HepG2 (cell line): Measurements from ENCODE around the gene SUSD6. TPM values are rescaled to one million over a fixed set of nuclear protein-coding genes. Genes with fewer than 3 reads are reported as not detected.

ENCODE experiments used
- ATAC-seq: fragments of 200-7000 bp; cut with Tn5 transposase; 3 replicates; pipeline ENCODE4 v1.9.1; 2020; ENCODE audit warnings: mild to moderate bottlenecking, moderate library complexity
- BruUV-seq: library from RNA; stranded (reverse); fragments of 400-500 nt; replicated peaks from 2 replicates; lab custom pipeline; 2021; lab: Mats Ljungman, UMichigan
- CTCF ChIA-PET: fragments of 300-600 bp; formaldehyde crosslinking; extraction: SDS; loops from one replicate; lab custom pipeline; 2021; ENCODE audit warnings: low total read pairs, inconsistent platforms, low intra/inter-chr PET ratio; lab: Yijun Ruan, JAX
- POLR2A ChIA-PET: fragments of 350-600 bp; sonication (Branson Sonifier 250); formaldehyde crosslinking; loops from one replicate; lab custom pipeline; 2020; ENCODE audit warnings: antibody characterized with exemption, inconsistent platforms; lab: Yijun Ruan, JAX
- DNase-seq: peaks from one replicate; pipeline ENCODE4 v3.0.0-alpha.2; 2015; ENCODE audit warnings: low spot score
- FAIRE-seq: peaks from 3 replicates; lab custom pipeline; 2011; peaks lifted over from hg19 to GRCh38; lab: Jason Lieb, UNC
- H2AFZ ChIP-seq: one replicate; pipeline ENCODE4 v1.6.1; 2011; ENCODE audit warnings: low read length, inconsistent platforms
- H3K27ac ChIP-seq: fragments of 300-600 bp; 3 replicates; pipeline ENCODE4 v1.8.0; 2011; ENCODE audit warnings: mixed run types, mild to moderate bottlenecking, mixed read lengths, low read length, inconsistent platforms; ENCODE audit not compliant: insufficient read depth; ENCODE audit errors: extremely low read length
- H3K27me3 ChIP-seq, 2 experiments: fragments of 200-600 bp in 1 of 2; 2 replicates in 1 of 2; 3 replicates in 1 of 2; pipeline versions ENCODE4 v1.6.0 to v1.8.0; 2011; ENCODE audit warnings: low read length in 2 of 2, mild to moderate bottlenecking in 2 of 2, moderate library complexity in 2 of 2, inconsistent platforms in 1 of 2; ENCODE audit not compliant: insufficient read depth in 2 of 2, control insufficient read depth in 1 of 2
- H3K36me3 ChIP-seq, 2 experiments: fragments of 200-600 bp in 1 of 2; replicated peaks in 1 of 2; 2 replicates in 1 of 2; 3 replicates in 1 of 2; pipeline versions ENCODE4 v1.5.1 to v1.8.0; 2011; ENCODE audit warnings: low read length in 2 of 2, inconsistent platforms in 1 of 2; ENCODE audit not compliant: insufficient read depth in 2 of 2, control insufficient read depth in 1 of 2
- H3K4me1 ChIP-seq: 2 replicates; pipeline ENCODE4 v1.5.1; 2012; ENCODE audit warnings: low read length, inconsistent platforms; ENCODE audit not compliant: insufficient read depth
- H3K4me2 ChIP-seq: 2 replicates; pipeline ENCODE4 v1.6.0; 2011; ENCODE audit warnings: low read depth, low read length, inconsistent platforms
- H3K4me3 ChIP-seq, 3 experiments: fragments of 200-600 bp in 1 of 3; sonication (generic), shearing (Covaris generic) in 1 of 3; replicated peaks in 1 of 3; 2 replicates each; pipeline ENCODE4 v1.5.1; 2011 to 2016; ENCODE audit warnings: low read length in 3 of 3, inconsistent platforms in 2 of 3, low read depth in 2 of 3, mild to moderate bottlenecking in 2 of 3, control low read depth in 1 of 3, mixed read lengths in 1 of 3; ENCODE audit not compliant: insufficient read depth in 1 of 3
- H3K79me2 ChIP-seq: one replicate; pipeline ENCODE4 v1.6.1; 2011; ENCODE audit warnings: low read length, inconsistent platforms; ENCODE audit not compliant: insufficient read depth
- H3K9ac ChIP-seq: 2 replicates; pipeline ENCODE4 v1.6.0; 2011; ENCODE audit warnings: mild to moderate bottlenecking, low read depth, low read length, inconsistent platforms; ENCODE audit not compliant: insufficient read depth
- H3K9me3 ChIP-seq: 2 replicates; pipeline ENCODE4 v1.5.1; 2012; ENCODE audit warnings: mild to moderate bottlenecking, low read length
- H4K20me1 ChIP-seq: 2 replicates; pipeline ENCODE4 v1.6.0; 2011; ENCODE audit warnings: inconsistent platforms, mild to moderate bottlenecking, low read length, moderate library complexity; ENCODE audit not compliant: insufficient read depth
- HDAC6 ChIP-seq: fragments of 200-600 bp; sonication (generic); IDR thresholded peaks from 2 replicates; pipeline ENCODE4 v1.7.0; 2017; ENCODE audit warnings: mild to moderate bottlenecking, antibody characterized with exemption, low read length, low read depth
- HOXA7 ChIP-seq: sonication (generic); formaldehyde crosslinking; IDR thresholded peaks from 2 replicates; pipeline ENCODE4 v1.8.1; 2022; ENCODE audit warnings: mild to moderate bottlenecking, missing genetic modification reagents, moderate library complexity
- KLF16 ChIP-seq, 2 experiments: sonication (generic) in 1 of 2; formaldehyde crosslinking in 1 of 2; IDR thresholded peaks; 2 replicates each; pipeline versions ENCODE4 v1.6.1 to v1.8.0; 2016 to 2023; ENCODE audit warnings: missing genetic modification reagents in 2 of 2, missing compliant biosample characterization in 1 of 2
- RFXANK ChIP-seq: IDR thresholded peaks from 2 replicates; pipeline ENCODE4 v1.6.1; 2016
- ZNF891 ChIP-seq: sonication (generic); formaldehyde crosslinking; IDR thresholded peaks from 2 replicates; pipeline ENCODE4 v1.5.0; 2020; ENCODE audit warnings: mild to moderate bottlenecking, missing genetic modification reagents
- ZSCAN9 ChIP-seq: IDR thresholded peaks from 2 replicates; pipeline ENCODE4 v1.6.1; 2016; ENCODE audit warnings: borderline replicate concordance
- WGBS: methylation state at CpG from one replicate; pipeline ENCODE4 v1.1.6; 2017; ENCODE audit warnings: low lambda C conversion rate; 5-methylcytosine and 5-hydroxymethylcytosine counted together
- in situ Hi-C: cut with HindIII; loops from 2 replicates; pipeline ENCODE4 v1.10.0; 2017; ENCODE audit warnings: low pct_unique_long_range_greater_than_20kb; ENCODE audit not compliant: extremely low pct_ligation_motif_present
- intact Hi-C: fragments of 100-400 bp; cut with micrococcal nuclease; formaldehyde crosslinking; loops from one replicate; pipeline ENCODE4 v1.10.0; 2022; ENCODE audit not compliant: unreplicated experiment
- polyA plus RNA-seq, 8 experiments: library from polyadenylated mRNA; depleted of rRNA in 3 of 8; stranded (reverse) in 7 of 8; unstranded in 1 of 8; fragments of >200 nt; fragmentation: Illumina TruSeq in 4 of 8; extraction: Trizol in 4 of 8; gene quantifications; 2 replicates each; pipeline versions ENCODE4 v1.2.1 to v1.2.3, GENCODE V29; 2011 to 2016; ENCODE audit warnings: low read depth in 4 of 8, missing spikeins in 1 of 8, mixed read lengths in 1 of 8; ENCODE audit not compliant: insufficient read depth in 1 of 8
- total RNA-seq, 5 experiments: library from RNA; depleted of rRNA; stranded (reverse); fragments of >200 nt; fragmentation: Illumina TruSeq; extraction: Trizol; gene quantifications; 2 replicates each; pipeline ENCODE4 v1.2.3, GENCODE V29; 2016; ENCODE audit warnings: low read depth in 1 of 5
- TF ChIP-seq, protein P1 (sequence below): sonication (generic); formaldehyde crosslinking; IDR thresholded peaks from one replicate; pipeline ENCODE4 v1.5.1; 2020; ENCODE audit warnings: mild to moderate bottlenecking, missing genetic modification reagents; ENCODE audit errors: not compliant biosample characterization
- TF ChIP-seq, protein P2 (sequence below): sonication (generic); formaldehyde crosslinking; IDR thresholded peaks from 2 replicates; pipeline ENCODE4 v1.5.0; 2020; ENCODE audit warnings: missing genetic modification reagents

The SUSD6 gene
- total and polyA plus RNA-seq, 2 of the 13 experiments (the other 11 are each of a cell fraction or from before 2014, with no cell fraction given), result 7.2 to 7.4 TPM

- TF ChIP-seq, protein P1, sequence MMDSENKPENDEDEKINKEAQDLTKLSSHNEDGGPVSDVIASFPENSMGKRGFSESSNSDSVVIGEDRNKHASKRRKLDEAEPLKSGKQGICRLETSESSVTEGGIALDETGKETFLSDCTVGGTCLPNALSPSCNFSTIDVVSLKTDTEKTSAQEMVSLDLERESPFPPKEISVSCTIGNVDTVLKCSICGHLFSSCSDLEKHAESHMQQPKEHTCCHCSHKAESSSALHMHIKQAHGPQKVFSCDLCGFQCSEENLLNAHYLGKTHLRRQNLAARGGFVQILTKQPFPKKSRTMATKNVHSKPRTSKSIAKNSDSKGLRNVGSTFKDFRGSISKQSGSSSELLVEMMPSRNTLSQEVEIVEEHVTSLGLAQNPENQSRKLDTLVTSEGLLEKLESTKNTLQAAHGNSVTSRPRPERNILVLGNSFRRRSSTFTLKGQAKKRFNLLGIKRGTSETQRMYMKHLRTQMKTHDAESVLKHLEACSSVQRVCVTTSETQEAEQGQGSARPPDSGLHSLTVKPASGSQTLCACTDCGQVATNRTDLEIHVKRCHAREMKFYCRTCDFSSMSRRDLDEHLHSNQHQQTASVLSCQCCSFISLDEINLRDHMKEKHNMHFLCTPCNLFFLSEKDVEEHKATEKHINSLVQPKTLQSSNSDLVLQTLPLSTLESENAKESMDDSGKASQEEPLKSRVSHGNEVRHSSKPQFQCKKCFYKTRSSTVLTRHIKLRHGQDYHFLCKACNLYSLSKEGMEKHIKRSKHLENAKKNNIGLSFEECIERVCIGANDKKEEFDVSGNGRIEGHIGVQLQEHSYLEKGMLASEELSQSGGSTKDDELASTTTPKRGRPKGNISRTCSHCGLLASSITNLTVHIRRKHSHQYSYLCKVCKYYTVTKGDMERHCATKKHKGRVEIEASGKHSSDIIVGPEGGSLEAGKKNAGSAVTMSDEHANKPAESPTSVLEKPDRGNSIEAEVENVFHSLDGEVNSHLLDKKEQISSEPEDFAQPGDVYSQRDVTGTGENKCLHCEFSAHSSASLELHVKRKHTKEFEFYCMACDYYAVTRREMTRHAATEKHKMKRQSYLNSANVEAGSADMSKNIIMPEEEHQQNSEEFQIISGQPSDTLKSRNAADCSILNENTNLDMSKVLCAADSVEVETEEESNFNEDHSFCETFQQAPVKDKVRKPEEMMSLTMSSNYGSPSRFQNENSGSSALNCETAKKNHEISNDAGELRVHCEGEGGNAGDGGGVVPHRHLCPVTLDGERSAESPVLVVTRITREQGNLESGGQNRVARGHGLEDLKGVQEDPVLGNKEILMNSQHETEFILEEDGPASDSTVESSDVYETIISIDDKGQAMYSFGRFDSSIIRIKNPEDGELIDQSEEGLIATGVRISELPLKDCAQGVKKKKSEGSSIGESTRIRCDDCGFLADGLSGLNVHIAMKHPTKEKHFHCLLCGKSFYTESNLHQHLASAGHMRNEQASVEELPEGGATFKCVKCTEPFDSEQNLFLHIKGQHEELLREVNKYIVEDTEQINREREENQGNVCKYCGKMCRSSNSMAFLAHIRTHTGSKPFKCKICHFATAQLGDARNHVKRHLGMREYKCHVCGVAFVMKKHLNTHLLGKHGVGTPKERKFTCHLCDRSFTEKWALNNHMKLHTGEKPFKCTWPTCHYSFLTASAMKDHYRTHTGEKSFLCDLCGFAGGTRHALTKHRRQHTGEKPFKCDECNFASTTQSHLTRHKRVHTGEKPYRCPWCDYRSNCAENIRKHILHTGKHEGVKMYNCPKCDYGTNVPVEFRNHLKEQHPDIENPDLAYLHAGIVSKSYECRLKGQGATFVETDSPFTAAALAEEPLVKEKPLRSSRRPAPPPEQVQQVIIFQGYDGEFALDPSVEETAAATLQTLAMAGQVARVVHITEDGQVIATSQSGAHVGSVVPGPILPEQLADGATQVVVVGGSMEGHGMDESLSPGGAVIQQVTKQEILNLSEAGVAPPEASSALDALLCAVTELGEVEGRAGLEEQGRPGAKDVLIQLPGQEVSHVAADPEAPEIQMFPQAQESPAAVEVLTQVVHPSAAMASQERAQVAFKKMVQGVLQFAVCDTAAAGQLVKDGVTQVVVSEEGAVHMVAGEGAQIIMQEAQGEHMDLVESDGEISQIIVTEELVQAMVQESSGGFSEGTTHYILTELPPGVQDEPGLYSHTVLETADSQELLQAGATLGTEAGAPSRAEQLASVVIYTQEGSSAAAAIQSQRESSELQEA (CRISPR knock-in tag), result no peak
- TF ChIP-seq ZSCAN9 (no peak), RFXANK (CRISPR knock-in tag) (no peak)
- TF ChIP-seq, all 625 proteins: peak for 0
Measured at GRCh38 chr14:69586404-69586803, 25.0 kb upstream of the SUSD6 start (continued).

DNA sequence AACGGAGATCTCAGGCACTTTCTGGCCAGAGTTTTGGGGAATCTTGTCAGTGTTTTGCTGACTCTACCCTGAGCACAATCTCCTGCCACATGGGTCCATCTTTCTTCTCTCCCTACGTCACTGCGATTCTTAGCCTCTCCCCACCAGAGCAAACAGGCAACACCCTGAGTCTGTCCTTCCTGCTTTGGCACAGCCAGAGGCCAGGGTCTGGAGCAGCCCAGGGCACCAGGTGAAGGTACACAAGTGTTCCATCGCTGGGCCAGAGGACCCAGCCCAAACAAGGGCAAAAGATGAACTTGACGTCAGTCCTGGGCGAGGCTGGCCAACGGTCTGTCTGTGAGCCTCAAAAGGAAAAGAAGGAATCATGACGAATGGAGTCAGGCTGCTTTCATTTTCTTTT, 24.0 kb upstream of the SUSD6 start:
- DNase-seq (no peak), ATAC-seq (no peak), FAIRE-seq (no peak)
- H2AFZ ChIP-seq, result no peak overlapping the region
- 29% methylated on average over 8 of the region's 8 CpGs for WGBS
- in situ Hi-C loops, result loop anchor here (10.0 to 25.0 kb wide), 3 partner anchors 137 to 725 kb away; no protein-coding TSS in a partner anchor
- no peaks in the 10 kb centered on the region for H3K4me1 ChIP-seq
- peak overlapping the region; percentile 27; the same call in 1 of the 2 replicates for H3K4me2 ChIP-seq
- no peaks in the 10 kb centered on the region for H3K36me3 ChIP-seq
- POLR2A ChIA-PET, result no interaction called here
- no peak overlapping the region for H3K9ac ChIP-seq
- BruUV-seq, result no TSS peak
- H3K27me3 ChIP-seq, result no peaks in the 10 kb centered on the region; a peak in 1 of 5 replicates
- H3K27ac ChIP-seq, result no peak overlapping the region
- CTCF ChIA-PET, result interaction anchor here (1.8 kb wide), 1 partner anchor 139 kb away, joined by 7 read pairs; no protein-coding TSS in a partner anchor
- H4K20me1 ChIP-seq, result no peaks in the 10 kb centered on the region
- no peak overlapping the region for H3K4me3 ChIP-seq
- no peaks in the 10 kb centered on the region for H3K79me2 ChIP-seq
- H3K9me3 ChIP-seq, result no peaks in the 10 kb centered on the region
- intact Hi-C loops, result no loop called here
- TF ChIP-seq HDAC6 (no peak), KLF16 (CRISPR knock-in tag; IDR thresholded peaks at IDR 0.05) (no peak), ZNF891 (CRISPR knock-in tag) (no peak), HOXA7 (no peak)
- TF ChIP-seq, protein P2, sequence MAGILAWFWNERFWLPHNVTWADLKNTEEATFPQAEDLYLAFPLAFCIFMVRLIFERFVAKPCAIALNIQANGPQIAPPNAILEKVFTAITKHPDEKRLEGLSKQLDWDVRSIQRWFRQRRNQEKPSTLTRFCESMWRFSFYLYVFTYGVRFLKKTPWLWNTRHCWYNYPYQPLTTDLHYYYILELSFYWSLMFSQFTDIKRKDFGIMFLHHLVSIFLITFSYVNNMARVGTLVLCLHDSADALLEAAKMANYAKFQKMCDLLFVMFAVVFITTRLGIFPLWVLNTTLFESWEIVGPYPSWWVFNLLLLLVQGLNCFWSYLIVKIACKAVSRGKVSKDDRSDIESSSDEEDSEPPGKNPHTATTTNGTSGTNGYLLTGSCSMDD (CRISPR knock-in tag), result no peak
